Stimulated activated CD4-positive, alpha-beta T cell treated with anti-CD3 and anti-CD28 coated beads, TNF-alpha, amount 100 ng/mL, for 4 hours (primary cell): Measurements from ENCODE around the gene ITPA.

Source experiments
- DNase-seq, 3 experiments: peaks; one replicate each; pipeline ENCODE4 v3.0.0-alpha.2; 2020; ENCODE audit warnings: low read depth in 3 of 3

Gene ITPA

GRCh38 chr20:3244613-3245012 is 35.3 kb downstream of the ITPA start:
- DNase-seq: no peak

GRCh38 chr20:3245156-3245555 is 35.9 kb downstream of the ITPA start:
- DNase-seq: no peak

- no peak for DNase-seq
These were observed 36.4 kb downstream of the ITPA start for GRCh38 chr20:3245711-3246110.

GRCh38 chr20:3246682-3247081 is 37.4 kb downstream of the ITPA start:
- DNase-seq: no peak

- DNase-seq: no peak
These were observed 38.3 kb downstream of the ITPA start for GRCh38 chr20:3247638-3248037.

GRCh38 chr20:3248167-3248992 is 39.1 kb downstream of the ITPA start:
- no peak for DNase-seq

GRCh38 chr20:3248993-3249347 is 39.7 kb downstream of the ITPA start:
- no peak for DNase-seq

GRCh38 chr20:3250091-3250504 is 40.8 kb downstream of the ITPA start:
- no peak for DNase-seq

GRCh38 chr20:3251806-3252205 is 42.5 kb downstream of the ITPA start:
- DNase-seq: no peak

- no peak for DNase-seq
These were observed 46.4 kb downstream of the ITPA start for GRCh38 chr20:3255728-3256127.

GRCh38 chr20:3258429-3258828 is 49.1 kb downstream of the ITPA start:
- no peak for DNase-seq

- no peak for DNase-seq
These were observed 53.3 kb downstream of the ITPA start for GRCh38 chr20:3262566-3262965.

- DNase-seq: no peak
These were observed 60.8 kb downstream of the ITPA start for GRCh38 chr20:3270051-3270450.

GRCh38 chr20:3273371-3273770 is 64.1 kb downstream of the ITPA start:
- DNase-seq: no peak
